Renal cortical epithelial cell (primary cell): ENCODE measurements around the gene HIGD2B. TPM values are rescaled to one million over a fixed set of nuclear protein-coding genes. Genes with fewer than 3 reads are reported as not detected.
"Not testable (repeated sequence)": the region's sequence is repeated elsewhere in the genome, so short reads cannot be mapped to it uniquely, and the experiment has no call there.

ENCODE experiments used
- DNase-seq: peaks from one replicate; pipeline ENCODE4 v3.0.0-alpha.2; 2011; ENCODE audit warnings: low read depth
- total RNA-seq: library from RNA; depleted of rRNA; stranded (reverse); fragments of >200 nt; gene quantifications from 2 replicates; pipeline ENCODE4 v1.2.3, GENCODE V29; 2014

HIGD2B gene
- total RNA-seq, 1 donor from 2014 or later, result 0.15 TPM

DNA sequence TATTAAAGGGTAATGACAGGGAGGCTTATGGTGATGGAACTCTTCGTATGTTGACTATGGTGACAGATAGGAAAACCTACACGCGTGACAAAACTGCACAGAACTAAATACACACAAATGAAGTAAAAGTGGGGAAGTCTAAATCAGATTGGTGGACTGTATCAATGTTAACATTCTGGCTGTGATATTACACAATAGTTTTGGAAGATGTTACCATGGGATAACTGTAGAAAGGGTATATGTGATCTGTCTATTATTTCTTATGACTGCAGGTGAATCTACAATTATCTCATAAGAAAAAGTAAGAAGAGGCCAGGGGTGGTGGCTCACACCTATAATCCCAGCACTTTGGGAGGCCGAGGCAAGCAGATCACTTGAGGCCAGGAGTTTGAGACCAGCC is 9.1 kb downstream of the HIGD2B start:
- no peak for DNase-seq

DNA sequence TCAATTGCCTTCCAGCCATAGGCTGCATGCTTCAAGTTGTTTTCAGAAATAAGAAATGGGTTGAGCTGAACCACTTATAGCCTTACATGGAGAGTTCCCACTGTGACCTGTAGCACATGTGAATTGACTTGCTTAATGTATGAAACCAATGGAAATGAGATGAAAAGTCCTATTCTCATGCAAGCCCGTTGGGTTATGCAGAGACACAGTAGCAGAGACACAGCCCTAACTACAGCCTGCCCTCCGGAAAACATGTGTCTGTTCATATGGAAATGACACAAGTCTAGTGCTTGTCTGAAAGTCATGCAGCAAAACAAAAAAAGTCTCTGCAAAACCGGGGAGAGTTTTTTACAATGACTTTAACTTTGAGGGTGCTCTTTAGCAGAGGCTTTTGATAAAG is 14.5 kb downstream of the HIGD2B start:
- DNase-seq, result no peak

DNA sequence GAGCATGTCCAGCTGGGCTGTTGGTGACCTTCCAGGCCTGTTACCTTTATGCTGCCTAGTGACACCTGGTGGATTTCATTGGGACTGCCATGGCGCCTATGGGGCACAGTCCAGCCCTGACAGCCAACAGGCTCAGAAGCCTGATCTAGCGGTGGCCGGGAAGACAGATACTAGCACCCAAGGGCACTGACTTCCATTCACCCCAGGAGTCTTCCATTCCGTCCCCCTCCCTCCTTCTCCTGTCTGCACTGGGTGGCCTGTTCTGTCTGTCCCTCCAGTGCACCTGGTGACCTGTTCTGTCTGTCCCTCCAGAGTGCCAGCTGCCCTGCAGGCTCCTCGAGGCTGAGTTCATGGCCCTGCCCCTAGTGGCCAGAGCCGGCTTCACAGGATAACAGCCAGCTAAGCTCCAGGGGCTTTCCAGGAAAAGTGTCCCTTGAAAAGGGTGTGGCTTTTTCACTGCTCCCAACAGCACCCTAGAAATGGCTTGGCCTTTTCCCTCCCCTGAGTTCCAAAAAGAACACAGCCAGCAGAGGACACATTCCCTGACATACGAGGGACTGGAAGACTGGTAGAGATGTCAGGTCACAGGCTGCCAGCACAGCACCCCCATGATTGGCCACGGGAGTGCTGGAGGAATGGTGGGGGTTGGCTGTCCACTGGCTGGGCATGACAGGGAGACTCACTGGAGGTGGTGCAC is 15.2 kb downstream of the HIGD2B start:
- peak; percentile 61 for DNase-seq

DNA sequence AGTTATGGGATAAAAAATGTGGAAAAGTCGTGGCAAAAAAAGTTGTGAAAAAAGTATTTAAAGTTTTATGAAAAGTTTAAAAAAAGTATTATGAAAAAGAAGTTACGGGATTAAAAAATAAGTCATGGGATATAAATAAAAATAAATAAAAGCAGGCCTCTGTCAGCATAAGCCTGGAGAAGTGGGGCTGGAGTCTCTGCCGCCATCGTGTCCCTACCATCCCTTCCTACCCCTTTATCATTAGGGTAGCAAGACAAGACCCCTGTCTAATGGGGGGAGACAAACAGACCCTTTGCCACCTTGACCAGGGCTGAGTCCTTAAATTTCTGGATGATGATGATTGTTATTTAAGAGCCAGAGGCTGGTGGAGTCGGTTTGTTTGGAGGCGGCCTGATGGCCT is 16.2 kb downstream of the HIGD2B start:
- DNase-seq, result not testable (repeated sequence)

DNA sequence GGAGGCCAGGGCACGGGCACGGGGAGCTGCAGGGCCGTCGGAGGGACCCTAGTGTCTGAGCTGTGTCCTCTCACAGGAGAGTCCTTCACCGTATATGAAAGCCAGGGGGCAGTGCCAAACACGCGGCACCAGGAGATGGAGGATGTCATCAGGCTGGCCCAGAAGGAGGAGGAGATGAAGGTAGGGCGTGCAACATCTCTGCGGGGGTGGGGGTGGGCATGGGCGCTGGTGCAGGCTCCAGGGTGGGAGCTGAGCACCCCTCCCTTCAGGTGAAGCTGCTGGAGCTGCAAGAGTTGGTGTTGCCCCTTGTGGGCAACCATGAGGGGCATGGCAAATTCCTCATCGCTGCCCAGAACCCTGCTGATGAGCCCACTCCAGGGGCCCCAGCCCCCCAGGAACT is 20.3 kb downstream of the HIGD2B start:
- DNase-seq, result not testable (repeated sequence)

DNA sequence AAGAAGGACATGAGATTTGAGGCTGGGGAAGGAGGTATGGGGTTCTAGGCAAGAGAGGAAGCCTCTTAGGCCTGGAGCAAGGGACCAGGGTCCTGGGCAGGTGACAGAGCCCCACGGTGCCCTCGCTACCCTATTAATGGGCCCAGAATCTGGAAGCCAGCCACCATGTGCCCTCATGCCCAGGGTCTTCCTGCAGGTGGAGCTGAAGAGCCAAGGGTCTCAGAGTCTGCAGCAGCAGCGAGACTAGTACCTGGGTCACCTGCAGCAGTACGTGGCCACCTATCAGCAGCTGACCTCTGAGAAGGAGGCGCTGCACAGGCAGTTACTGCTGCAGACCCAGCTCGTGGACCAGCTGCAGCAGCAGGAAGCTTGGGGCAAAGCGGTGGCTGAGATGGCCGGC is 22.1 kb downstream of the HIGD2B start:
- DNase-seq, result not testable (repeated sequence)

DNA sequence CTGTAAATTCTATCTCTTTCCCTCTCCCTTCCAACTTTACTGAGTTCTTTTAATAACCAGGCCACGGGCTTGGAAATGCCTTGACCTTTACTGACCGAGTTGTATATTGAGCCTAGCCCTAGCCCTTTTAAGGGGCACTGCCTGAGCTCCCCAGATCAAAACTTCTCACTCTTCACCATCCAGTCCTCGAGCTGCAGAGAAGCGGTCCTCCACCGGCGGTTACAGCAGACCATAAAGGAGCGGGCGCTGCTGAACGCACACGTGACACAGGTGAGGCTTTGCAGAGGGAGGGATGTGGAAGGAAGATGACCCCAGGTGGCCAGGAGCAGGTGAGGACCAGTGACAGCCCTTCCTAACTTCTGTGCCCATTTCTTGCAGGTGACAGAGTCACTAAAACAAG is 24.9 kb downstream of the HIGD2B start:
- not testable (repeated sequence) for DNase-seq

DNA sequence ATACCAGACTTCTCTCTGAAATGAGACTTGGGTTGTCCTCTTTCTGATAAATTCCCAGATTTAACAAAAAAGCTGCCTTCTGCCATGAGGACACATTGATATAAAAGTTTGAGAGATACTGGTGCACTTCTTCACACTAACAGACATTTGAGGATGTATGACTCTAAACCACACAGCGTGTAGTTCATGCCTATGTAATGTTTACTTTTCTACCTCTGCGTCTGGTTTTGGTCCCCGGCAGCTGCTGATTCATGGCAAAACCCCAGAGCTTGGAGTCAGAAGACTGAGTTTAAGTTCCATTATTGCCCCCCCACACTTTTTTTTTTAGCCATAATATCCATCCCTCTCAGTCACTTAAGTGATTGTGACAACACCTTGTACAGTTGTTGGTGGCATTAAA is 30.0 kb downstream of the HIGD2B start:
- not testable (repeated sequence) for DNase-seq

DNA sequence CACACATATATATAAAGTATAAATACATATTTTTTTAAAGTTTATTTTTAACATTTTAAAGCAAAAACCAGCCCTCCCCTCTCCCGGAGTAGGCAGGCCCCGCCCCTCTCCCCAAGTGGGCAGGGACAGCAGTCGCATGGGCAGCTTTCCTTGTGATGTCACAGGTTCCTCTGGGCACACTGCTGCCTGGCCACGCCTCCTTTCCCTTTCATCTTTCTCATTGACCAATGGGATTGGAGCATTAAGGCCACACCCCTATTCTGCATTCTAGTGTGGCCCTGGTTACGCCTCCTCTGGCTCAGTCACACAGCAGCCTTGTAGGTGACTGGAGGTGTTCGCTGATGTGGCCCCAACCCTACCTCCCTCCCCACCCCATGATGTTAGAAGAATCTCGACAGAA is 31.6 kb downstream of the HIGD2B start, which contains the start of gene GOLGA6B:
GOLGA6B (plus strand) TSS at position 301 of the 400 bp plus-strand sequence; CDS start at position 342, 41 bp downstream.
- not testable (repeated sequence) for DNase-seq

DNA sequence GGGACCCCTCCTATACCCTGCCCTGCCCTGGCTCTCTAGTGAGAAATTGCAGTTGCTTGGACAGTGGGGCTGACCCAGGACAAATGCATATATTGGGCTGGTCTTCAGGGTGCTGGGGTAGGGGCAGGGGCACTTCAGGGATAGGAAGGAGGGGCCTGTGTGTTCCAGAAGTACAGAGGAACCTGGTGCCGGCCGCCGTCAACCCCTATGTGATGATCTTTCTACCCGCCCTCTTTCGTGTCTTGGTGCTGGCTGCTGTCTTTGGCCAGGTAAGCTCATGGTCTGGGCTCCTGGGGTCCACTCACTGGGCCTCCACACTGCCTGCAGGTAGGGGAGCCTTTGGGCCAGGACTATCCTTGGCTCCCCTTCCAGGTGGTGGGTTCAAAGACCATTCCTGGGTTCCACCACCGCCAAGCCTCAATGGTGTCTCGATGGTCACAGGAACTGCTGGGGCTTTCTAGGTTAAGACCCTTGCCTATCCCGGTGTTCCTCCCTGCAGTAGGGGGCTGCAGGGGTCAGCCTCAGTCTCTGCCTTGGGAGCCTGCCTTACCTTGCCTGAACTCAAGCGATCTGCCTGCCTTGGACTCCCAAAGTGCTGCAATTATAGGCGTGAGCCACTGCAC is 37.2 kb downstream of the HIGD2B start:
- DNase-seq, result not testable (repeated sequence)

DNA sequence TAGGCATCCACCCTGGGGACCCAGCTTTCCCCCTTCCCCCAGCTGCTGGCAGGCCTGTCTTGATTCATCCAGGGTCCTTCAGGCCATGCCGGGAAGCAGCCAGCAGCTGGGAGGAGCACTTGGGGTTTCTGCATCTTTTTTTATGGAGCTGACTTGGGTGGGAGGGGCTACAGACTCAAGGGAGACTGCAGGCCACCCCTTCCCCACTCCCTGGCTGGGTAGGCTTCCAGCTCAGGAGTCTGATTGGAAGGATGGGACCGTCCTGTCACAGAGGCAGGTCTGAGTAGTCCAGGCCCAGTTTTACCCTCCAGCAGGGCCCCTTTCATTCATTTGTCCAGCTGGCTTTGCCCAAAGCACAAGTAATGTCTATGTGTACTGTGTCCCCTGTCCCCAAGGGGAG is 43.7 kb downstream of the HIGD2B start:
- not testable (repeated sequence) for DNase-seq

DNA sequence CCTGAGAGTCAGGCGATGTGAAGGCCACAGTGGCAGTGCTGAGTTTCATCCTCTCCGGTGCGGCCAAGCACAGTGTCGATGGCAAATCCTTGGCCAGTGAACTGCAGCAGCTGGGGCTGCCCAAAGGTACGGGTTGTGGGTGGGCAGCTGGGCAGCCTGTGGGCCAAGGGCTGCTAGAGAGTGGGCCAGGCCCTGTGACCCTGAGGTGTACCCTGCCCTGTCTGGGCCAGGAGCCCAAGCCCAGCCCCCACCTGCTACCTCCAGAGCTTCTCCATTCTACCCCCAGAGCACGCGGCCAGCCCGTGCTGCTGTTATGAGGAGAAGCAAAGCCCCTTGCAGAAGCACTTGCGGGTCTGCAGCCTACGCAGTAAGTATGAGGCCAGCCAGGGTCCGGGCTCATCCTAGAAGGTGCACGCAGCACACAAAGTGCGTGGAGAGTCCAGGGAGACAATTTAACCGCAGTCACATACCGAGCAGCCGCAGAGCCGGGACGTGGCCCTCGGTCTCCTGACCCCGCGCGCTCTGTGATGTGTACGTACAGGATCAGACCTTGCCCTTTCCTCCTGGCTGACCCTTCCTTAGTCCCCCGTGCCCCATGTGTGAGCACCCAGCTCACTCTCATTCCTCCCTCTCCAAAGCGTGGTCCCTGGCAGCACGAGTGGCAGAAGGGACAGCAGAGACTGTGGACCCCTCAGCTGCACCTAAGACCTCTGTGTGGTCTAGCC is 46.1 kb downstream of the HIGD2B start:
- DNase-seq, result not testable (repeated sequence)

DNA sequence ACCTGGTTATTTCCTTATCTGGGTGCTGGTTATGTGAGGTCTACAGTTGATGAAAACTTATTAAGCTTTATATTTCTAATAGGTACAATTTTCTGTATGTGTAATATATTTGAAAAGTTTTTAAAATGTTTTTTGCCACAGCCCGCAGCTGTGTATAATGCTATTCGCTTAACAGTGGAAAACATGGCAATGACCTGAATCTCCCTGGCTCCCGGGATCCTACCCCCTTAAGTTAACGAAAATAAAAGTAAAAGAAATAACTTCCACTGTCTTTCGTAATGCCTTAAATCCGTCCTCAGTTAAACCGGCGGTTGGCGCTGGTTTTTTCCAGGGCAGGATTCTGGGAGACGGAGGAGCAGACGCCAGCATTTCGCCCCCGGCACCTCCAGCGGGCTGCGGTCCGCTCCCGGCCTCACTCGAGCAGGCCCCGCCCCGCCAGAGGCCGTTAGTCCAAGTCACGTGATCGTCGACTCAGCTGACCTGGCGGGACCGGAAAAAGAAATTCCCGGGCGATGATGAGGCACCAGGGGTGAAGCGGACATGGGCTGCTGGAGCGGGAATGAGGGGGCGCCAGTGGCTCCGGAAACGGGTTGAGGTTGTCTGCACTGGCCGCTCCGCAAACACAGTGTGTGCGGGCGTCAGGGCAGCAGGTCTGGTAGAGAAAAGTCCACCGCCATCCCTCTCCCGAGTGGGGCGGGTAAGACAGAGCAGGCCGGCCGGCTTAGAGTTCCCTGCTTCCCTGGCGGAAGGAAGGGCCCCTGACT is 49.3 kb downstream of the HIGD2B start:
- peak; percentile 30 for DNase-seq

DNA sequence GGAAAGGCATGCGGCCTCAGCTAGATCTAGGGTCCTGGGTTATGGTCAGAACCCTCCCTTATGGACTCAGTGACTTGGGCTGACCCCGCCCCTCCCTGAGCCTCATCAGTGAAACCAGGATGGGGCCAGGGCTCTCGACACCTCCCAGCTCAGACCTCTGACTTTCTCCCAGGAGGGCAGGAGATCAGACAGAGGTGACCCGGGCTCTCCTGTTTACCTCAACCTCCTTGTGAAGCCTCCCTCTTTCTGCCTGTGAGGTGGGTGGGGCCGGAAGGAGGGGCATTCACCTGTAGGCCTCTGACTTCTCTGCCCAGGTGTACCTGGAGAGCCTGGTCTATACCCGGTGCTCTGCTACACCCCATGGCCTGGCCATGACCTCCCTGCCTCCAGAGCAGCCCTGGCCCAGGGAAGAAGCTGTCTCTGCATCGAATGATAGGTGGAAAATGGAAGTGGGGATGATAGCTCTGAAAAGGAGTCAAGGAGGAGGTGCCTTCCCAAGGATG is 56.9 kb downstream of the HIGD2B start:
- DNase-seq, result not testable (repeated sequence)

DNA sequence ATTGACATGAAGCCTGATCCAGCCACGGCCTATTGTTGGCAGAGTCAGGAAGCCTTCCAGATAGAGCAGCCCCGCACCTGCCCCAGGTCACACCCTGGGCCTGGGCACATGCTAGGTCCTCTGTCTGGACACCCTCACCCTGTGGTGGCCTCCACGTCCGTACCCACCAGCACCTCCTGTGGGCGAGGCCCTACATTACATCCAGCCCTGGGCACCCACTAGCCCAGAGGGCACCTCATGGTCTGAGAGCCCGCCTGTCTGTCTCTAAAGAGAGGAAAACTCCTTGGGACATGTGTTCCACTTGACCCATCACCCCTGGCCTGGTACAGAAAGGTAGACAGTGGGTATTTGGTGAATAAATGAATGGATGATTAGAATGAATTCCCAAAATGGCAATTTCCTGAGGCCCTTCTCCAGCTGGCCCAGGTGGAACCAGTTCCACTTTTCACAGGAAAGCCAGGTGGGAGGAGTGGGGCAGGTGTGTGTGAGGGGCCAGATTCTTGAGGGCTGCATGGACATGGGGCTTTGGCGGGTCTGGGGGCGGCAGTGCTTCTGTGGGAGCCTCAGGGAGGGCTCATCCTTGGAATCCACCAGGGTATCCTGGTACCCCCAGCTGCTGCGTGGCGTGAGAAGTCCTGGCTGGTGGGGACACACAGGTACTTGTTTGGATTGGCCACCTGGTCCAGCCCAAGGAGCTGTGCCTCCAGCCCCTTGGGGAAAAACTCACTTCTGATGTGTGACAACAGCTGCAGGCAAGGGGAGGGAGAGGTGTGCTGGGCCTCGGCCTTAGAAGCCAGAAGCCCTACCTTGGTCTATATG is 57.5 kb downstream of the HIGD2B start:
- not testable (repeated sequence) for DNase-seq

DNA sequence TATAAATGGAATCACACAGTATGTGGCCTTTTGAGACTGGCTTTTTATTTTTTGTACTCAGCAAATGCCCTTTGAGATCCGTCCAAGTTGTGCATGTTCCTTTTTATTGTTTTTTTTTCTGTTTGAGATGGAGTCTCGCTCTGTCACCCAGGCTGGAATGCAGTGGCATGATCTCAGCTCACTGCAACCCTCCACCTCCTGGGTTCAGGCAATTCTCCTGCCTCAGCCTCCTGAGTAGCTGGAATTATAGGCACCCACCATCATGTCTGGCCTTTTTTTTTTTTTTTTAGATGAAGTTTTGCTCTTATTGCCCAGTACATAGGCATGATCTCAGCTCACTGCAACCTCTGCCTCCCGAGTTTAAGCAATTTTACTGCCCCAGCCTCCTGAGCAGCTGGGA is 59.8 kb downstream of the HIGD2B start:
- not testable (repeated sequence) for DNase-seq

Other genes starting within 250 kb of the HIGD2B start
- 16.8 and 67.4 TPM in 2 replicates for gene ARIH1, start 211.9 kb downstream of the HIGD2B start, total RNA-seq
- not detected in 2 replicates for gene GOLGA6B, start 31.5 kb downstream of the HIGD2B start, total RNA-seq
- 17.7 and 26.7 TPM in 2 replicates for gene BBS4, start within 50 bp of the HIGD2B start, total RNA-seq
- gene ADPGK, start 97.6 kb upstream of the HIGD2B start, total RNA-seq, result 53.5 and 69.8 TPM in 2 replicates